Esophagus squamous epithelium (tissue), 5 donors: ENCODE results near the gene IFITM2. TPM values are rescaled to one million over a fixed set of nuclear protein-coding genes. Genes with fewer than 3 reads are reported as not detected.

Source experiments
- DNase-seq: peaks from one replicate; lab custom pipeline; 2025; lab: John Stamatoyannopoulos, UW
- H3K27ac ChIP-seq, 4 donors: fragments of 200-600 bp; sonication (generic); one replicate each; pipeline ENCODE4 v1.5.1; 2016 to 2019; ENCODE audit warnings: mild to moderate bottlenecking in 1 of 4
- H3K27me3 ChIP-seq, 4 donors: fragments of 200-600 bp; sonication (generic); 1 replicate in 3 of 4; 2 replicates in 1 of 4; pipeline versions ENCODE4 v1.5.1 to v1.6.0; 2017 to 2021; ENCODE audit warnings: antibody characterized with exemption in 1 of 4
- H3K36me3 ChIP-seq, 3 donors: fragments of 200-600 bp; sonication (generic); one replicate each; pipeline ENCODE4 v1.5.1; 2016 to 2019
- H3K4me1 ChIP-seq, 3 donors: fragments of 200-600 bp; sonication (generic); one replicate each; pipeline ENCODE4 v1.5.1; 2017 to 2019
- H3K4me3 ChIP-seq, 4 donors: fragments of 200-600 bp; sonication (generic); 1 replicate in 3 of 4; 2 replicates in 1 of 4; pipeline ENCODE4 v1.5.1; 2016 to 2019; ENCODE audit warnings: mild to moderate bottlenecking in 2 of 4, moderate library complexity in 1 of 4
- H3K9me3 ChIP-seq, 3 donors: fragments of 200-600 bp; sonication (generic); one replicate each; pipeline ENCODE4 v1.5.1; 2016 to 2019
- CTCF ChIP-seq, 6 experiments: fragments of 450-650 bp in 4 of 6; fragments of 200-600 bp in 2 of 6; sonication (generic) in 2 of 6; IDR thresholded peaks; one replicate each; pipeline ENCODE4 v1.5.1; 2016 to 2019; ENCODE audit warnings: antibody characterized with exemption in 6 of 6, mild to moderate bottlenecking in 4 of 6, moderate library complexity in 4 of 6
- POLR2A ChIP-seq, 4 donors: fragments of 450-650 bp; IDR thresholded peaks; one replicate each; pipeline ENCODE4 v1.6.1; 2017; ENCODE audit warnings: antibody characterized with exemption in 4 of 4, mild to moderate bottlenecking in 4 of 4, moderate library complexity in 3 of 4
- WGBS, 2 donors: methylation state at CpG; one replicate each; pipeline ENCODE4 v1.1.5; 2018; 5-methylcytosine and 5-hydroxymethylcytosine counted together
- intact Hi-C: fragments of 100-400 bp; cut with DNase I; formaldehyde crosslinking; loops from one replicate; pipeline ENCODE4 v1.15.0; 2022
- total RNA-seq, 4 donors: library from RNA; depleted of rRNA; stranded (reverse); fragments of >200 nt; gene quantifications; one replicate each; pipeline ENCODE4 v1.1.0, GENCODE V29; 2016
- donor health status: DM: yes; HTN: yes; CAD: no.

Gene IFITM2
- total RNA-seq, 4 donors from 2014 or later: 14.4 to 67.5 (median 50.3) TPM

GRCh38 chr11:282171-282570, 25.4 kb upstream of the IFITM2 start:
- Histone ChIP-seq H3K4me1 (peaks cover 8 to 34% (median 32%) of the 10 kb centered on the region in 3 donors), H3K9me3 (no peaks in the 10 kb centered on the region), H3K27ac (no peak overlapping the region), H3K36me3 (no peaks in the 10 kb centered on the region), H3K4me3 (no peak overlapping the region), H3K27me3 (peaks cover 19 to 99% (median 37%) of the 10 kb centered on the region in 4 donors)
- no peak for DNase-seq
- intact Hi-C loops: no loop called here
- no peak for TF ChIP-seq CTCF (IDR thresholded peaks at IDR 0.05)
- TF ChIP-seq POLR2A (IDR thresholded peaks at IDR 0.05): no peak
- WGBS, 2 donors: 55 to 61% methylated on average over 2 of the region's 4 CpGs

- no peak for TF ChIP-seq POLR2A (IDR thresholded peaks at IDR 0.05)
- TF ChIP-seq CTCF (IDR thresholded peaks at IDR 0.05): no peak
- WGBS, 2 donors: 77 to 90% methylated on average over 7 of the region's 13 CpGs
Measured at GRCh38 chr11:282630-283360, 24.8 kb upstream of the IFITM2 start.

GRCh38 chr11:283405-284104, 24.1 kb upstream of the IFITM2 start:
- no peak for TF ChIP-seq CTCF (IDR thresholded peaks at IDR 0.05)
- TF ChIP-seq POLR2A (IDR thresholded peaks at IDR 0.05): no peak
- no peak overlapping the region for H3K27ac ChIP-seq
- intact Hi-C loops: no loop called here
- H3K9me3 ChIP-seq: no peaks in the 10 kb centered on the region
- no peaks in the 10 kb centered on the region for H3K36me3 ChIP-seq
- peaks cover 22 to 99% (median 34%) of the 10 kb centered on the region in 4 donors for H3K27me3 ChIP-seq
- no peak for DNase-seq
- H3K4me3 ChIP-seq: no peak overlapping the region
- WGBS, 2 donors: 59 to 76% methylated on average over 11 to 21 of the region's 23 CpGs
- peaks cover 17 to 45% (median 39%) of the 10 kb centered on the region in 3 donors for H3K4me1 ChIP-seq

More at GRCh38 chr11:282630-283360, 24.8 kb upstream of the IFITM2 start:
- Histone ChIP-seq H3K4me3 (no peak overlapping the region), H3K9me3 (no peaks in the 10 kb centered on the region), H3K27ac (no peak overlapping the region), H3K27me3 (peaks cover 21 to 99% (median 37%) of the 10 kb centered on the region in 4 donors), H3K36me3 (no peaks in the 10 kb centered on the region), H3K4me1 (peaks cover 10 to 37% (median 33%) of the 10 kb centered on the region in 3 donors)
- intact Hi-C loops: no loop called here
- no peak for DNase-seq

- Histone ChIP-seq H3K27ac (no peak overlapping the region), H3K27me3 (peaks cover 17 to 93% (median 28%) of the 10 kb centered on the region in 4 donors), H3K4me3 (no peak overlapping the region), H3K9me3 (no peaks in the 10 kb centered on the region), H3K36me3 (no peaks in the 10 kb centered on the region), H3K4me1 (peaks cover 16 to 43% (median 32%) of the 10 kb centered on the region in 3 donors)
- no peak for DNase-seq
- intact Hi-C loops: no loop called here
- WGBS, 2 donors: 60 to 88% methylated on average over 1 to 4 of the region's 24 CpGs
- TF ChIP-seq POLR2A (IDR thresholded peaks at IDR 0.05) (no peak), CTCF (IDR thresholded peaks at IDR 0.05) (no peak)
Measured at GRCh38 chr11:284105-285020, 23.3 kb upstream of the IFITM2 start.
